ENCODE measurements around the gene ETFA. TPM values are rescaled to one million over a fixed set of nuclear protein-coding genes. Genes with fewer than 3 reads are reported as not detected.

Gene ETFA
- total RNA-seq, 1 experiment from 2014 or later, result 170 TPM

Other genes starting within 250 kb of the ETFA start
- 8.3 and 8.7 TPM in 2 replicates for gene ISL2, start 25.3 kb upstream of the ETFA start, total RNA-seq (2014; rRNA removed; shearing (Covaris generic); ENCODE audit: low replicate concordance)

Data from Karpas-422 (cell line).